Activated T-cell treated with anti-CD3 and anti-CD28 coated beads, Interleukin-2, amount 50 U/mL, for 72 hours (primary cell): Measurements from ENCODE around the gene SYNGR3. TPM values are rescaled to one million over a fixed set of nuclear protein-coding genes. Genes with fewer than 3 reads are reported as not detected.
"Not testable (repeated sequence)": the region's sequence is repeated elsewhere in the genome, so short reads cannot be mapped to it uniquely, and the experiment has no call there.

ENCODE experiments used
- ATAC-seq, 2 donors: fragments of 150-1000 bp; cut with Tn5 transposase; replicated peaks in 1 of 2; 2 replicates each; pipeline ENCODE4 v1.10.0; 2021; ENCODE audit warnings: moderate library complexity in 2 of 2, mild to moderate bottlenecking in 1 of 2
- DNase-seq, 2 donors: peaks; one replicate each; pipeline ENCODE4 v3.0.0; 2021 to 2022; ENCODE audit warnings: mixed read lengths in 1 of 2
- H3K27ac Mint-ChIP-seq: one replicate; pipeline ENCODE4 v1.8.0; 2022; ENCODE audit warnings: mild to moderate bottlenecking, moderate library complexity, mixed read lengths
- H3K27me3 Mint-ChIP-seq: one replicate; pipeline ENCODE4 v1.8.0; 2022; ENCODE audit warnings: low read depth, mixed read lengths
- H3K36me3 Mint-ChIP-seq, 2 donors: one replicate each; pipeline ENCODE4 v1.8.0; 2022; ENCODE audit warnings: mixed read lengths in 2 of 2, mild to moderate bottlenecking in 1 of 2; ENCODE audit not compliant: insufficient read depth in 2 of 2
- H3K4me1 Mint-ChIP-seq: one replicate; pipeline ENCODE4 v1.8.0; 2022; ENCODE audit warnings: low read depth, mixed read lengths
- H3K4me3 Mint-ChIP-seq, 2 donors: one replicate each; pipeline ENCODE4 v1.8.0; 2022; ENCODE audit warnings: mild to moderate bottlenecking in 2 of 2, mixed read lengths in 2 of 2, moderate library complexity in 2 of 2
- H3K9me3 Mint-ChIP-seq, 2 donors: one replicate each; pipeline ENCODE4 v1.8.0; 2022; ENCODE audit warnings: mixed read lengths in 2 of 2
- total RNA-seq, 2 donors: library from RNA; stranded (reverse); gene quantifications; one replicate each; pipeline ENCODE4 v1.2.3, GENCODE V29; 2022

The SYNGR3 gene
- total RNA-seq, 2 donors from 2014 or later: 38.6 to 50.9 TPM

DNA sequence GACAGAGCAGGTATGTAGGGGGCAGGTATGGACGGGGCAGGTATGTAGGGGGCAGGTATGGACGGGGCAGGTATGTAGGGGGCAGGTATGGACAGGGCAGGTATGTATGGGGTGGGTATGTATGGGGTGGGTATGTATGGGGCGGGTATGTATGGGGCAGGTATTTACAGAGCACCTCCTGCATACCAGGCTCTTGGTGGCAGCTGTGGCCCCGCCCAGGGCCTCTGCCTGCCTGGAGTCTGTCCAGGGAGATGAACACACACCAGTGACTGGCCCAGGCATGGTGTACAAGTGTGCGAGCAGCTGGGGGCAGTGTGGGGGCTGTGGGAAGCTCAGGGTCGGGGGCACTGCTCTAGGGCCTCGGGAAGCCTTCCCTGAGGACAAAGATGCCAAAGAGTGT is 39.7 kb upstream of the SYNGR3 start:
- no peaks in the 10 kb centered on the region for H3K27me3 Mint-ChIP-seq
- ATAC-seq: no peak
- DNase-seq: no peak
- no peak overlapping the region for H3K4me3 Mint-ChIP-seq
- no peaks in the 10 kb centered on the region for H3K9me3 Mint-ChIP-seq
- H3K4me1 Mint-ChIP-seq: peaks cover 5% of the 10 kb centered on the region
- H3K36me3 Mint-ChIP-seq: no peaks in the 10 kb centered on the region
- H3K27ac Mint-ChIP-seq: no peak overlapping the region

DNA sequence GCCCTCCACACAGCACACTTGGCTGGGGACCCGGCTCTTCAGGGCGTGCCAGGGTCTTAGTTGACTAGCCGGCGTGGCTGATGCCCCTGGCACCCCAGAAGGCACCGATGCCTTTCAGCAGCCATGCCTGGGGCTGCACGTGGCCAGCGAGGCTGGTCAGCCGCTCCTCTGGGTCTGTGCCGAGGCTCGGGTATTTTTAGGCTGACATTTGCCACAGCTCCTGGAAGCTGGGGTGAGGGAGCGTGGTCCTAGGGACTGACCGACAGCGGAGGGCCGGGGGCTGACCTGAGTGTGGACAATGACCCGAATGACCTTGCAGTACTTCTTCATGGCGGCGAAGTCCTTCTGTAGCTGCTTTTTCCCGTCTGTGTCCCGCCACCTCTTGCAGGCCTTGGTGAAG is 39.2 kb upstream of the SYNGR3 start:
- no peak for ATAC-seq
- Mint-ChIP-seq H3K4me1 (peaks cover 1% of the 10 kb centered on the region), H3K27ac (no peak overlapping the region), H3K36me3 (no peaks in the 10 kb centered on the region), H3K9me3 (no peaks in the 10 kb centered on the region), H3K27me3 (no peaks in the 10 kb centered on the region), H3K4me3 (no peak overlapping the region)
- DNase-seq: no peak

DNA sequence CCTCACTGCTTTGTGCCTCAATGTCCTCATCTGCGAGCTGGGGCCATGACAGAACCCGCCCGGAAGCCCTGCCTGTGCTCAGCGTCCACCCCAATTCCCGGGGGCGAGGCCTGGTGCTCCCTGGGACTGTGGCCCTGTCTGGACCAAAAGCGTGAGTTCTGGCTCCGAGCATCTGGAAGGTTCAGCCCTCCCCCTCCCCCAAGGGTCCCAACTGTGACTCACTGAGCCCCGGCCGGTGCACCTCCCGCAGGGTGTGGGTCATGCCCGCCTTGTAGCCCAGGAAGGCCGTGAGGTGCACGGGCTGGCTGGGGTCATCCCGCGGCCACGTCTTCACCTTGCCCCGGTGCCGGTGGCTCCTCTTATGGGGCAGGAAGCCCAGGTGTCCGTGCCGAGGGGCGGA is 36.0 kb upstream of the SYNGR3 start:
- H3K9me3 Mint-ChIP-seq: no peaks in the 10 kb centered on the region
- no peak overlapping the region for H3K27ac Mint-ChIP-seq
- no peaks in the 10 kb centered on the region for H3K4me1 Mint-ChIP-seq
- ATAC-seq: no peak
- DNase-seq: no peak
- no peaks in the 10 kb centered on the region for H3K27me3 Mint-ChIP-seq
- H3K4me3 Mint-ChIP-seq: no peak overlapping the region
- H3K36me3 Mint-ChIP-seq: no peaks in the 10 kb centered on the region

DNA sequence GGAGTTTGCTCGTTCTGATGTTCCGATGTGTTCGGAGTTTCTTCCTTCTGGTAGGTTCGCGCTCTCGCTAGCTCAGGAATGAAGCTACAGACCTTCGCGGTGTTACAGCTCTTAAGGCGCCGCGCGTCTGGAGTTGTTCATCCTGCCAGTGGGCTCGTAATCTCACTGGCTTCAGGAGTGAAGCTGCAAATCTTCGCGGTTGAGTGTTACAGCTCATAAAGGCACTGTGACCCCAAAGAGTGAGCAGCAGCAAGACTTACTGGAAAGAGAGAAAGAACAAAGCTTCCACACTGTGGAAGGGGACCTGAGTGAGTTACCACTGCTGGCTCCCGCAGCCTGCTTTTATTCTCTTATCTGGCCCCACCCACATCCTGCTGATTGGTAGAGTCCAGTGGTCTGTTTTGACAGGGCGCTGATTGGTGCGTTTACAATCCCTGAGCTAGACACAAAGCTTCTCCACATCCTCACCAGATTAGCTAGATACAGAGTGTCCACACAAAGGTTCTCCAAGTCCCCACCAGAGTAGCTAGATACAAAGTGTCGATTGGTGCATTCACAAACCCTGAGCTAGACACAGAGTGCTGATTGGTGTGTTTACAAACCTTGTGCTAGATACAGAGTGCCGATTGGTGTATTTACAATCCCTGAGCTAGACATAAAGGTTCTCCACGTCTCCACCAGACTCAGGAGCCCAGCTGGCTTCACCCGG is 32.2 kb upstream of the SYNGR3 start:
- not testable (repeated sequence) for H3K9me3 Mint-ChIP-seq, DNase-seq, H3K27me3 Mint-ChIP-seq, ATAC-seq, H3K27ac Mint-ChIP-seq, H3K4me3 Mint-ChIP-seq
- H3K4me1 Mint-ChIP-seq: peaks cover 27% of the 10 kb centered on the region
- H3K36me3 Mint-ChIP-seq: peaks cover 3 to 15% of the 10 kb centered on the region in 2 donors

DNA sequence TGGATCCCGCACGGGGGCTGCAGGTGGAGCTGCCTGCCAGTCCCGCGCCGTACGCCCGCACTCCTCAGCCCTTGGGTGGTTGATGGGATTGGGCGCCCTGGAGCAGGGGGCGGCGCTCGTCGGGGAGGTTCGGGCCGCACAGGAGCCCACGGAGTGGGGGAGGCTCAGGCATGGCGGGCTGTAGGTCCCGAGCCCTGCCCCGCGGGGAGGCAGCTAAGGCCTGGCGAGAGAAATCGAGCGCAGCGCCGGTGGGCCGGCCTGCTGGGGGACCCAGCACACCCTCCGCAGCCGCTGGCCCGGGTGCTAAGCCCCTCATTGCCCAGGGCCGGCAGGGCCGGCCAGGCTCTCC is 31.7 kb upstream of the SYNGR3 start:
- not testable (repeated sequence) for H3K27ac Mint-ChIP-seq, DNase-seq, ATAC-seq, H3K4me3 Mint-ChIP-seq, H3K27me3 Mint-ChIP-seq, H3K9me3 Mint-ChIP-seq
- Mint-ChIP-seq H3K4me1 (peaks cover 32% of the 10 kb centered on the region), H3K36me3 (peaks cover 5 to 20% of the 10 kb centered on the region in 2 donors)

DNA sequence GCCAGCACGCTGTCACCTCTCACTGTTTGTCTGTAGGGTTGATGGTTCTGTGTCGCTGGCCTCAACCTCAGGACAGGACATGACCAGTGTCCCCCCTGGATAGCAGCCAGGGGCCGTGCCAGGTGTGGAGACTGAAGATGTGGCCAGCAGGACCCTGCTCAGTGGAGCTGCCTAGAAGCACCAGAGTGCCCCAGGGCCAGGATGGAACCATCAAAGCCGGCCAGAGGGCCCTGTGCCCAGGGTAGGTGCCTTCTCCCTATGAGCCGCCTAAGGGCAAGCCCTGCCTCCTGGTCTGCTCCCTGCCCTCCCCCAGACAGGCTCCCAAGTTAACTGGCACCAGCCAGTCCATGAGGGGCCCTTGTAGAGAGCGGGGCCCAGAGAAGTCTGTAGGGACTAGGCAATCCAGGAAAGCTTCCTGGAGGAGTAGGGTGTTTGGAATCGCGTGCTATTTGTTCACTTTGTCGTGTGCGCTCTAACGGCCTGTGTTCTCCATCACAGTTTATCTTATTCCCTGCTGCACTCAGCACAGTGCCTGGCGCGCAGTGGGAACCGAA is 31.0 kb upstream of the SYNGR3 start:
- Mint-ChIP-seq H3K4me3 (peak overlapping the region; percentile 97 to 98), H3K27me3 (no peaks in the 10 kb centered on the region), H3K4me1 (peaks cover 39% of the 10 kb centered on the region), H3K9me3 (no peaks in the 10 kb centered on the region), H3K27ac (peak overlapping the region; percentile 97), H3K36me3 (peaks cover 9 to 27% of the 10 kb centered on the region in 2 donors)
- peak in 1 of 2 donors; percentile 13 for ATAC-seq
- DNase-seq: no peak

DNA sequence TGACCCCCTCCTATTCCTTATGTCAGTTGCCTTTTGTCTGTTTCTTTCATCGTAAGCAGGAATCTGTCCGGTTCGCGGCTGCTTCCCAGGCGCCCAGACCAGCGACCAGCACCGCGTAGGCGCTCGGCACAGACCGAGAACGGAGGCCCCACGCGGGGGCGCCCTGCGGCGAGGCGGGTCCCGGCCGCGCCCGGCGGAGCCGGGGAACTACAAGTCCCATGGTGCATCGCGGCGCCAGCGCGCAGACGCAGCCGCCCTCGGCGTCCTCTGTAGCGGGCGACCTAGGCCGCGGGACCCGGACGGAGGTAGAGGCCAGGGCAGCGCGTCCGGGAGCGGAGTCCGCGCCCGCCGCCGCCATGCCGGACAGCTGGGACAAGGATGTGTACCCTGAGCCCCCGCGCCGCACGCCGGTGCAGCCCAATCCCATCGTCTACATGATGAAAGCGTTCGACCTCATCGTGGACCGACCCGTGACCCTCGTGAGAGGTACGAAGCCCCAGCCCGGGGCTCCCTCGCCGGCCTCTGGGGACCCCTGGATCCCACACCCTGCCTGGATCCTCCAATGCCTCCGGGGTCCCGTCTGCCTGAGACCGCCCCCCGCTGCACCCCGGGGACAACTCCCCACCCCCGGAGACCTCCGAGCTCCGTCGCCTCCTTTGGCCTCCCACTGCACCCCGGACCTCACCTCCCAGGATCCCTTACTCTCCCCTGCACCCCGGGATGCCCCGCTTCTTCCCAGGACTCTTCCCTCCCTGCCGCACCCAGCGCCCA is 30.3 kb upstream of the SYNGR3 start, which contains the start of gene NDUFB10:
Gene NDUFB10 (plus strand): TSS at position 270 of the 771 bp plus-strand sequence. CDS start 87 bp downstream, at position 357.
- Mint-ChIP-seq H3K9me3 (no peaks in the 10 kb centered on the region), H3K4me3 (peak within 1 kb of the TSS; percentile 97 to 98), H3K27me3 (no peaks in the 10 kb centered on the region), H3K27ac (peak within 1 kb of the TSS; percentile 97), H3K4me1 (peaks cover 41% of the 10 kb centered on the region), H3K36me3 (peaks cover 13 to 32% of the 10 kb centered on the region in 2 donors)
- peak; percentile 75 to 86 for ATAC-seq
- DNase-seq: peak; percentile 96 to 98

DNA sequence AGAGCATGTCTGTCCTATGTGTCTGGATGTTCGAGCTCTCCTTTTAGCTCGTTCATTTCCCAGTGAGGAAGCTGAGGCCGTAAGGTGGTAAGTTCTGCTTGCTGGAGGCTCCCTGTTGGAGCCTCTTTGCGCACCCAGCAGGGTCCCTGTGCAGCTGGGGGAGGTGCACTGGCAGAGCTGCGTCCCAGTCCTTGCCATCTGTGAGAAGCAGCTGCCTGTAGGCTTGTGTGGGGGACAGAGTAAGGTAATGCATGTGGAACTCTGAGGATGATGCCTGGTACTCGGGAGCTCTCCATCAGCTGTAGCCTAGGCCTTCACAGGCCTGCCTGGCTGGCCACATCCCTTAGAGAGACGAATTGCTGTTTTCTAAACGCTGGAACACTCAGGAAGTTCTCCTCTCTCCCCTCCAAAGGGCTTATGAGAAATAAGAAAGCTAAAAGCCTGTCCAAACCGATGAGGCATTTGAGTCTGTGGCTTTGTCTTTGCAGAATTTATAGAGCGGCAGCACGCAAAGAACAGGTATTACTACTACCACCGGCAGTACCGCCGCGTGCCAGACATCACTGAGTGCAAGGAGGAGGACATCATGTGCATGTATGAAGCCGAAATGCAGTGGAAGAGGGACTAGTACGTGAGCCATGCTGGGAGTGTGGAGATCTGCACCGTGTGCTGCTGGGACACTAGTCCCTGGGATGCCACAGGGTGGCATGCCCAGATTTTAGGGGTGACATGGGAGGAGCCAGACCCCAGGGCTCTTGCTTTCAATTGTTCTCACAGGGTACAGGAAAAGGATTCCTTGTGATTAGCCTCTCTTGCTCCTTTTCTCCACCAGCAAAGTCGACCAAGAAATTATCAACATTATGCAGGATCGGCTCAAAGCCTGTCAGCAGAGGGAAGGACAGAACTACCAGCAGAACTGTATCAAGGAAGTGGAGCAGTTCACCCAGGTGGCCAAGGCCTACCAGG is 28.8 kb upstream of the SYNGR3 start:
- peak in 1 of 2 donors; percentile 18 for ATAC-seq
- DNase-seq: peak in 1 of 2 donors; percentile 60
- no peaks in the 10 kb centered on the region for H3K27me3 Mint-ChIP-seq
- H3K9me3 Mint-ChIP-seq: no peaks in the 10 kb centered on the region
- H3K4me3 Mint-ChIP-seq: peak overlapping the region; percentile 97 to 98
- H3K4me1 Mint-ChIP-seq: peaks cover 46% of the 10 kb centered on the region
- peak overlapping the region; percentile 97 for H3K27ac Mint-ChIP-seq
- peaks cover 14 to 32% of the 10 kb centered on the region in 2 donors for H3K36me3 Mint-ChIP-seq

DNA sequence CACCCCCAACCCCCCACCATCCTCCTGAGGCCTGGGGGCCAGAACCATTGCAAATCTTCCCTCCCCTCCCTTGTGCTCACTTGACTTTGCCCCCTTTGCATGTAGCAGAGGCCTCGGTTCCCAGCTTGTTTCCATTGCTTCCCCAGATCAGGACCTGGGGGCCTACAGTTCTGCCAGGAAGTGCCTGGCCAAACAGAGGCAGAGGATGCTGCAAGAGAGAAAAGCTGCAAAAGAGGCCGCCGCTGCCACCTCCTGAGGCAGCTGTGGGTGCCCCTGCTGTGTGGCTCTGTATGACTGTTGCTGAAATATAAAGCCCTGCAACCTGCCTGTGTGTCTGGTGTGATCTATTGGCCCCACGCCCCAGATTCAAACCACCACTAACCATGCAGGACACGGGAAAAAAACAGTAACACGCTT is 28.1 kb upstream of the SYNGR3 start:
- Mint-ChIP-seq H3K36me3 (peaks cover 14 to 32% of the 10 kb centered on the region in 2 donors), H3K4me1 (peaks cover 46% of the 10 kb centered on the region), H3K4me3 (peak overlapping the region; percentile 91 to 97)

DNA sequence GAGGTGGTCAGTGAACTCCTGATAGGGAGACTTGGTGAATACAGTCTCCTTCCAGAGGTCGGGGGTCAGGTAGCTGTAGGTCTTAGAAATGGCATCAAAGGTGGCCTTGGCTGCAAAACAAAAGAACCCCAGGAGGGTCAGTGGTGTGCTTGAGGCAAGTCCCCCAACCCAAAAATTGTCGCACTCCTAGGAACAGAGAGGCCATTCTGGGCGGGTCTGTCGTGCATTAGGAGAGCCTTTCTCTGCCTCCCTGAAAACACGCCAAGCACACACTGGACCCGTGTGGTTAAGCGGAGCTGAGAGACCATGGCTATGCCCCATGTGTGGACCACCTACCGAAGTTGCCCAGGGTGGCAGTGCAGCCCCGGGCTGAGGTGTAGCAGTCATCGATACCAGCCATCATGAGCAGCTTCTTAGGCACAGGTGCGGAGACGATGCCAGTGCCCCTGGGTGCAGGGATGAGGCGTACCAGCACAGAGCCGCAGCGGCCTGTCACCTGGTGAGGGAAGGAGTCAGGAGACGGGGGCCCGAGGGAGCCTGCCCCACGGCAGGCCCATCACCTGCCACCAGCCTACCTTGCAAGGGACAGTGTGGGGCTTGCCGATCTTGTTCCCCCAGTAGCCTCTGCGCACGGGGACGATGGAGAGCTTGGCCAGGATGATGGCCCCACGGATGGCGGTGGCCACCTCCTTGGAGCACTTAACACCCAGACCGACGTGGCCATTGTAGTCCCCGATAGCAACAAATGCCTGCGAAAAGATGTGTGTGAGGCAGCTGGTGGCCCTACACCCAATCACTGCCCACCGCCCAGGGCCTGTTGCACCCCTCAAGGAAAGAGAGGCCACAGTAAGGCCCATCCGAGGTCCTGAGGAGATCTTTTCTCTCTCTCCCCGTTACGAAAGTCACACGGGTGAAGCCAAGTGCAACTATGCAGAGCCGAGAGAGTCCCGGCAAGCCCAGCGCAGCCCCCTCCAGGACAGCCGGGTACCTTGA is 27.3 kb upstream of the SYNGR3 start:
- not testable (repeated sequence) for ATAC-seq, H3K27me3 Mint-ChIP-seq, H3K9me3 Mint-ChIP-seq, DNase-seq
- Mint-ChIP-seq H3K36me3 (peaks cover 14 to 32% of the 10 kb centered on the region in 2 donors), H3K4me1 (peaks cover 50% of the 10 kb centered on the region), H3K4me3 (peak overlapping the region; percentile 91 to 97), H3K27ac (peak overlapping the region; percentile 92)

More for the DNA sequence above, 28.1 kb upstream of the SYNGR3 start:
- DNase-seq (peak in 1 of 2 donors; percentile 39), ATAC-seq (no peak)
- H3K27ac Mint-ChIP-seq: peak overlapping the region; percentile 84
- H3K9me3 Mint-ChIP-seq: no peaks in the 10 kb centered on the region
- H3K27me3 Mint-ChIP-seq: no peaks in the 10 kb centered on the region

DNA sequence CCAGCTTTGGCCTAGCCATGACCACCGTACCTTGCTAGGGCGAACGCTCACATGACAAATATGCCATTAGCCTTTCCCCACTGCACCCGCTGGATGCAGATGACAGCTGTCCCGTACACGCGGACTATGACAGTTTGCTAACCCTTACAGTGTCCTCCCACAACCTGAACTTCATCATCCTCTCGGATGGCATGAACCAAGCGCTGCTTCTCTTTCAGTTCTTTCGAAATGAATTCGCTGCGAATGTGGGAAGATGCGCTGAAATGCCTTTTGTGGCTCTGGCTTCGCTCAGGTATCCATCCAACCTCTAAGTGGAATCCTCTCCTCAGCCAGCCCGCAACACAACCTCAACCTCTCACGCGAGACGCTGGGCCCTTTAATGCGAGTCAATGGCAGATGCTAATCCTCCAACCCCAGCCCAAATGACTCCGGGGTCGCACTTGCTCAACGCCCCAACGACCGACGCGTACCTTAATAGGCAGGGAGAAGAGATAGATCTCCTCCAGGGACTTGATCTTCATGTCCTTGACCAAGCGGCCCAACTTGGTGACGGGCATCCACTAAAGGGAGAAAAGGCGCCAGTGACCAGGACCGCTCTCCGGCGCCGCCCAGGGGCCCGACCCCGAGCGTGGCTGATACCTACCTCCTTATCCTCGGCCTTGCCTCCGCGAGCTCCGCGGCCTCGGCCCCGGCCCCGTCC is 25.8 kb upstream of the SYNGR3 start:
- Mint-ChIP-seq H3K4me1 (peaks cover 52% of the 10 kb centered on the region), H3K4me3 (peak overlapping the region; percentile 91 to 97), H3K27ac (peak overlapping the region; percentile 92), H3K27me3 (no peaks in the 10 kb centered on the region), H3K9me3 (no peaks in the 10 kb centered on the region), H3K36me3 (peaks cover 14 to 32% of the 10 kb centered on the region in 2 donors)
- ATAC-seq (peak; percentile 2 to 3), DNase-seq (peak in 1 of 2 donors; percentile 41)
